Astrocyte of the spinal cord (primary cell): Measurements from ENCODE around the gene MLLT1.

ENCODE experiments used
- DNase-seq: peaks from one replicate; pipeline ENCODE4 v3.0.0; 2011; ENCODE audit warnings: low read depth, low spot score
- H3K4me3 ChIP-seq: 2 replicates; pipeline ENCODE4 v1.5.1; 2011; ENCODE audit warnings: low read depth, mild to moderate bottlenecking, low read length, moderate library complexity
- in situ Hi-C: cut with HindIII; loops from 2 replicates; pipeline ENCODE4 v1.10.0; 2017; ENCODE audit warnings: low sequenced_read_pairs
- TF ChIP-seq, protein P1 (sequence below): IDR thresholded peaks from 2 replicates; pipeline ENCODE4 v1.5.1; 2012; ENCODE audit warnings: low read depth, mild to moderate bottlenecking, low read length, inconsistent platforms

The MLLT1 gene

DNA sequence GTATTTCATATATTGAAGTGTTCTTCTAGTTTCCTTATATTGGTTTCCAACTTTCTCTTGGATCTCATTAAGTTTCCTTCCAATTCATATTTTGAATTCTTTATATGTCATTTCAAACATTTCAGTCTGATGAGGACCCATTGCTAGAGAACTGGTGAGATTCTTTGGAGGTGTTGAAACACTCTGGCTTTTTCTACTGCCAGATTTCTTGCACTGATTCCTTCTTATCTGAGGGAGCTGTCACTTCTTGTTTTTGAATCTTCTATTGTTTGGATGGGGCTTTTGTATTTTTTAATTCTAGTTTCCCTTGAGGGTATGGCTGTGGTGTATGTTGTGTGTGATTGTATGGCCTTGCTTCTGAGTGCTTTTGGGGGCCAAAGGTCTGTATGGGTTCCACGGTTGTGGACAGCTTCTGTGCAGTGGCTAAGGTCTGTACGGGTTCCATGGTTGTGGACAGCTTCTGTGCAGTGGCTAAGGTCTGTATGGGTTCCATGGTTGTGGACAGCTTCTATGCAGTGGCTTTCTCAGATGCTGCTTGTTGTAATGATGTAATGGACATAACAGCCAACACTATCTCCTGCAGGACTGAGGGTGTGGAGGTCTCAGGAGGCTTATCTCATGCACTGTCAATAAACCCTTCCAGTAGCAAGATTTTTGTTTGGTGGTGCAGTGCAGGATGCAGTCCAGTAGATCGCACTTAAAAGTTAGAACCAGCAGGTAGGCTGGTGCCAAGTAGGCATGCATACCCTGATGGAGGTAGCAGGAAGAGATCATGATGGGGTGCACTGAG is 107.5 kb downstream of the MLLT1 start:
- no peak overlapping the region for H3K4me3 ChIP-seq
- DNase-seq, result no peak
- TF ChIP-seq, protein P1, sequence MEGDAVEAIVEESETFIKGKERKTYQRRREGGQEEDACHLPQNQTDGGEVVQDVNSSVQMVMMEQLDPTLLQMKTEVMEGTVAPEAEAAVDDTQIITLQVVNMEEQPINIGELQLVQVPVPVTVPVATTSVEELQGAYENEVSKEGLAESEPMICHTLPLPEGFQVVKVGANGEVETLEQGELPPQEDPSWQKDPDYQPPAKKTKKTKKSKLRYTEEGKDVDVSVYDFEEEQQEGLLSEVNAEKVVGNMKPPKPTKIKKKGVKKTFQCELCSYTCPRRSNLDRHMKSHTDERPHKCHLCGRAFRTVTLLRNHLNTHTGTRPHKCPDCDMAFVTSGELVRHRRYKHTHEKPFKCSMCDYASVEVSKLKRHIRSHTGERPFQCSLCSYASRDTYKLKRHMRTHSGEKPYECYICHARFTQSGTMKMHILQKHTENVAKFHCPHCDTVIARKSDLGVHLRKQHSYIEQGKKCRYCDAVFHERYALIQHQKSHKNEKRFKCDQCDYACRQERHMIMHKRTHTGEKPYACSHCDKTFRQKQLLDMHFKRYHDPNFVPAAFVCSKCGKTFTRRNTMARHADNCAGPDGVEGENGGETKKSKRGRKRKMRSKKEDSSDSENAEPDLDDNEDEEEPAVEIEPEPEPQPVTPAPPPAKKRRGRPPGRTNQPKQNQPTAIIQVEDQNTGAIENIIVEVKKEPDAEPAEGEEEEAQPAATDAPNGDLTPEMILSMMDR, result no peak
- in situ Hi-C loops, result no loop called here

DNA sequence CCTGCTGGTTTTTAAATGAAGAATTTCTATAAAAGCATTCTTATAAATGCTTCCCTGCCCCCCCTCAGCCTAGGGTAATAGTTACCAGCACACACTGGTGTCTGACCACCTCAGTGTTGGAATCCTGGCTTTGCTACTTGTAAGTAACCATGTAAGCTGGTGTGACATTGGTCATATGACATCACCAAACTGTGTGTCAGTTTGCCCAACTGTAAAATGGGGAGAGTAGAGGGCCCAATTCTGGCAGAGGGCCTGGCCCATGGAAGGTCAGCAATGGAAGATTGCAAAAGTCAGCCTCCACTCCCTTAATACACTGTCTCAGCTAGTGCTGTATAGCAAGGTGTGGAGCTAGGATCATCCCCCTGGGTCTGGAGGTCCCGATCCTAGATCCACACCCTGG is 112.7 kb downstream of the MLLT1 start:
- in situ Hi-C loops, result no loop called here

DNA sequence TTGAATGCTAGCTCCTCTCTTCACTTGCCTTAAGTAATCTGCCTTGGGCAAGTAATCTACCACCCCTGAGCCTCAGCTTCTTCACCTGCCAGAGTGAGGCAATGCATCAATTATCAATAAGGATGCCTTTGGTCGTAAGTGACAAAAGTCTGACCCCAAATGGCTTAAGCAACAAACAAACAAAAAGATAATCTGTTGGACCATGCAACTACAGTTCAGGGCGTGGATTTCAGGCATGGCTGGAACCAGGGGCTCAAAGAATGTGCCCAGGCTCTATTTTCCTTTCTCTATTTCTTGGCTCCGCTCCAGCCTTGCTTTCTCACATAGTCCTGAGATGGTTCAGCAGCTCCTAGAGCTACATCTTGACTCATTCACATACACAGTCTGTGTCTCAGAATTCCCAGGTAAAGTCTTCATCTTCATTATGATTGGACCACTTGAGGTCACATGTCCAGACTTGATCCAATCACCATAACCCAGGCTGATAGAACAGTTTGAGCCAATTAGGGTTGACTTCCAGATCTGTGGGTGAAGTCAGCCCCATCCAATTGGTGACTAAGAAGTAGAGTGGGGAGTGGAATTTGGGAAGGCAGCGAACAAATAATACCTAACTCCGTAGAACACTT is 114.8 kb downstream of the MLLT1 start:
- H3K4me3 ChIP-seq, result no peak overlapping the region
- DNase-seq, result no peak
- in situ Hi-C loops, result no loop called here
- TF ChIP-seq, protein P1, result no peak

More for the DNA sequence above, 112.7 kb downstream of the MLLT1 start:
- H3K4me3 ChIP-seq, result no peak overlapping the region
- DNase-seq, result no peak
- TF ChIP-seq, protein P1, result no peak

DNA sequence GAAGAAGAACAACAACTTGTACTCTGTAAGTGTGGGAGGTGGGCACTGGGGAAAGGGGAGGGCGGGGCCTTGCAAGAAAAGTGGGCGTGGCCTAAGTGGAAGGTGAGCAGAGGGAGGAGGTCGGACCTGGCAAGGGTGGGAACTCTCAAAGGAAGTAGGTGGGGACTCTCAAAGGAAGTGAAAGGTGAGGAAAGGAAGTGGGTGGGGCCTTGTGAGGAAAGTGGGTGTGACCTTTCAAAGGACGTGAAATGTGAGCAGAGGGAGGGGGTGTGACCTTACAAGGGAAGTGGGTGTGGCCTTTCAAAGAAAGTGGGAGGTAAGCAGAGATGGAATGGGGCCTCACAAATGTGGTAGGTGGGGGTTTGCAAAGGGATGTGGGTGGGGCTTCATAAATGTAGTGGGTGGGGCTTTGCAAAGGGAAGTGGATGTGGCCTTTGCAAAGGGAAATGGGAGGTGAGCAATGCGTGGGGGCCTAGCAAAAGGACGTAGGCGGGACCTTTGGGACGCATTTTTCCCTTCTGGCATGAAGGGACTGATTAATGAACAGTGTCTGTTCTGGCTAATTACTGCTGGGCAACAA is 118.4 kb downstream of the MLLT1 start:
- in situ Hi-C loops, result no loop called here
- no peak overlapping the region for H3K4me3 ChIP-seq
- TF ChIP-seq, protein P1, result no peak
- no peak for DNase-seq
